Calu3 (cell line): ENCODE results near the gene CORO1C. TPM values are rescaled to one million over a fixed set of nuclear protein-coding genes. Genes with fewer than 3 reads are reported as not detected.
"Not testable (repeated sequence)": the region's sequence is repeated elsewhere in the genome, so short reads cannot be mapped to it uniquely, and the experiment has no call there.

Experiments
- BruUV-seq: library from RNA; stranded (reverse); fragments of 400-500 nt; replicated peaks from 2 replicates; lab custom pipeline; 2021; lab: Mats Ljungman, UMichigan
- CTCF ChIA-PET: fragments of 300-600 bp; sonication (Branson Sonifier 250); formaldehyde crosslinking; loops from one replicate; lab custom pipeline; 2022; ENCODE audit warnings: antibody characterized with exemption; lab: Charles Lee
- DNase-seq: peaks from one replicate; pipeline ENCODE4 v3.0.0; 2022
- H3K27ac Mint-ChIP-seq: one replicate; pipeline ENCODE4 v1.8.0; 2022; ENCODE audit warnings: mixed read lengths; ENCODE audit not compliant: unreplicated experiment
- H3K27me3 Mint-ChIP-seq: one replicate; pipeline ENCODE4 v1.8.0; 2022; ENCODE audit warnings: mixed read lengths; ENCODE audit not compliant: unreplicated experiment
- H3K36me3 Mint-ChIP-seq: one replicate; pipeline ENCODE4 v1.8.0; 2022; ENCODE audit warnings: mild to moderate bottlenecking, moderate library complexity, mixed read lengths; ENCODE audit not compliant: insufficient read depth, unreplicated experiment
- H3K4me1 Mint-ChIP-seq: one replicate; pipeline ENCODE4 v1.8.0; 2022; ENCODE audit warnings: mild to moderate bottlenecking, low read depth, mixed read lengths; ENCODE audit not compliant: unreplicated experiment
- H3K4me3 Mint-ChIP-seq: one replicate; pipeline ENCODE4 v1.8.0; 2022; ENCODE audit warnings: mild to moderate bottlenecking, low read depth, moderate library complexity, mixed read lengths; ENCODE audit not compliant: unreplicated experiment
- H3K9me3 Mint-ChIP-seq: one replicate; pipeline ENCODE4 v1.8.0; 2022; ENCODE audit warnings: low read depth, mixed read lengths; ENCODE audit not compliant: unreplicated experiment
- CTCF ChIP-seq: fragments of 200-600 bp; IDR thresholded peaks from one replicate; pipeline ENCODE4 v1.8.0; 2022; ENCODE audit warnings: antibody characterized with exemption; ENCODE audit not compliant: unreplicated experiment
- intact Hi-C: fragments of 100-400 bp; cut with micrococcal nuclease; formaldehyde crosslinking; loops from one replicate; pipeline ENCODE4 v1.10.0; 2022; ENCODE audit not compliant: unreplicated experiment
- total RNA-seq: library from RNA; stranded (reverse); gene quantifications from 2 replicates; pipeline ENCODE4 v1.2.3, GENCODE V29; 2022

CORO1C gene
- total RNA-seq, 1 experiment from 2014 or later: 252 TPM

- Mint-ChIP-seq H3K36me3 (peaks cover 5% of the 10 kb centered on the region), H3K4me1 (peaks cover 43% of the 10 kb centered on the region), H3K4me3 (no peak within 1 kb of the TSS), H3K27me3 (no peaks in the 10 kb centered on the region), H3K9me3 (no peaks in the 10 kb centered on the region), H3K27ac (no peak within 1 kb of the TSS)
- TF ChIP-seq CTCF: no peak
- no peak for DNase-seq
- intact Hi-C loops: no loop called here
- CTCF ChIA-PET: no interaction called here
- no TSS peak for BruUV-seq
These were observed 97.6 kb downstream of the CORO1C start, which contains the start of gene SELPLG for GRCh38 chr12:108633534-108634248. SELPLG (minus strand) TSS chr12:108633894; CDS start chr12:108624307, 9,587 bp downstream.

GRCh38 chr12:108633081-108633533 lies 98.2 kb downstream of the CORO1C start:
- H3K4me3 Mint-ChIP-seq: no peak overlapping the region
- no peak overlapping the region for H3K27ac Mint-ChIP-seq
- no peak for TF ChIP-seq CTCF
- DNase-seq: no peak
- H3K4me1 Mint-ChIP-seq: peaks cover 49% of the 10 kb centered on the region
- no TSS peak for BruUV-seq
- no peaks in the 10 kb centered on the region for H3K27me3 Mint-ChIP-seq
- intact Hi-C loops: no loop called here
- H3K9me3 Mint-ChIP-seq: no peaks in the 10 kb centered on the region
- H3K36me3 Mint-ChIP-seq: no peaks in the 10 kb centered on the region
- CTCF ChIA-PET: interaction anchor here (0.6 kb wide), 1 partner anchor 48 kb away, joined by 3 read pairs; no protein-coding TSS in a partner anchor

- H3K27ac Mint-ChIP-seq, intact Hi-C loops, H3K27me3 Mint-ChIP-seq: not testable (repeated sequence)
These were observed 100.1 kb downstream of the CORO1C start for GRCh38 chr12:108631261-108631660.

DNA sequence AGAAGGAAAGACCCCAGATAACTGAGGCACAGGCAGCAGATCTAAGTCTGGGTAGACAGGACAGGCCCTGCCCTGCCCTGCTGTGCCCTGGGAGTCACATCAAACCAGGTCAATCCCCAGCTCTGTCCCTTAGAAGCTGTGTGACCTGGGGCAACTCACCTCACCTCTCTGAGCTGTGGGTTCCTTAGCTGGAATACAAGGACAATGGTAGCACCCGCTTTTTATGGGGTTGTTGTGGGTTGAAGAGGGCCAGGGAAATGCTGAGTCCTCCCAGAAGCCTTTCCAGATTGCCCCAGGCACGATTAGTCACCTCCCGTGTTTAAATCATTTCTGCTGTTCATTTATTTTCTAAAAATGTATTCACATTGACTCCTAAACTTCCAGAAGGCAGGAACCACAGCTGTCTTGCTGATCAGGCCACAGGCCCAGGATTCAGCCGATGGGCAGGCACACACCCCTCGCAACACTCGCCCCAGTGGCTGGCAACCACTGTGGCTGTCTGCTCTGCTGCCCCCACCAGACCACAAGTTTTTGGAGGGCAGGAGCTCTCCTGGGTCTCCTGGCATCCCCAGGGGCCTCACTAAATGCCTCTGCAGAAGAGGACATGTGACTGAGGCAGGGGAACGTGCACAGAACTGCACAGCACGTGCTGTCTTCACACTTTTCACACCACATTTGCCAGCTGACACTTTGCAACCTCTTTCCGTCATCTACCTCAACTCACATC lies 100.7 kb downstream of the CORO1C start:
- CTCF ChIA-PET: no interaction called here
- Mint-ChIP-seq H3K36me3 (no peaks in the 10 kb centered on the region), H3K4me1 (peaks cover 52% of the 10 kb centered on the region), H3K4me3 (no peak overlapping the region), H3K27ac (no peak overlapping the region), H3K27me3 (no peaks in the 10 kb centered on the region), H3K9me3 (no peaks in the 10 kb centered on the region)
- TF ChIP-seq CTCF: no peak
- no TSS peak for BruUV-seq
- no peak for DNase-seq
- intact Hi-C loops: no loop called here

More at GRCh38 chr12:108631261-108631660, 100.1 kb downstream of the CORO1C start:
- CTCF ChIA-PET: interaction anchor here (0.6 kb wide), 1 partner anchor 201 kb away, joined by 3 read pairs; no protein-coding TSS in a partner anchor
- H3K4me1 Mint-ChIP-seq: peaks cover 52% of the 10 kb centered on the region
- BruUV-seq, H3K9me3 Mint-ChIP-seq, H3K36me3 Mint-ChIP-seq, H3K4me3 Mint-ChIP-seq, DNase-seq: not testable (repeated sequence)
